Panc1 (cell line): ENCODE results near the gene PLXNA2. TPM values are rescaled to one million over a fixed set of nuclear protein-coding genes. Genes with fewer than 3 reads are reported as not detected.

Experiments
- ATAC-seq: fragments of 200-7000 bp; cut with Tn5 transposase; 2 replicates; pipeline ENCODE4 v1.9.1; 2020; ENCODE audit warnings: mild to moderate bottlenecking, moderate library complexity
- BruUV-seq: library from RNA; stranded (reverse); fragments of 400-500 nt; replicated peaks from 2 replicates; lab custom pipeline; 2021; lab: Mats Ljungman, UMichigan
- CTCF ChIA-PET: fragments of 300-600 bp; sonication (Branson Sonifier 250); formaldehyde crosslinking; loops from one replicate; lab custom pipeline; 2022; ENCODE audit warnings: antibody characterized with exemption; lab: Charles Lee
- POLR2A ChIA-PET: fragments of 300-600 bp; sonication (Branson Sonifier 250); formaldehyde crosslinking; loops from one replicate; lab custom pipeline; 2022; ENCODE audit warnings: antibody characterized with exemption; lab: Charles Lee
- DNase-seq: peaks from one replicate; pipeline ENCODE4 v3.0.0-alpha.2; 2010; ENCODE audit warnings: low read depth, low spot score
- H3K27ac ChIP-seq: 2 replicates; pipeline ENCODE4 v1.5.1; 2011; ENCODE audit warnings: mild to moderate bottlenecking, low read length, inconsistent platforms
- H3K27me3 ChIP-seq: fragments of 200-500 bp; sonication (Bioruptor generic); 2 replicates; pipeline ENCODE4 v1.6.0; 2014; ENCODE audit warnings: low read length, inconsistent platforms; ENCODE audit not compliant: control insufficient read depth, insufficient read depth
- H3K36me3 ChIP-seq: fragments of 200-500 bp; sonication (Bioruptor generic); 2 replicates; pipeline ENCODE4 v1.5.1; 2014; ENCODE audit warnings: inconsistent platforms, mild to moderate bottlenecking, low read length, moderate library complexity; ENCODE audit not compliant: control insufficient read depth, insufficient read depth
- H3K4me1 ChIP-seq: 2 replicates; pipeline ENCODE4 v1.5.1; 2011; ENCODE audit warnings: inconsistent platforms, mild to moderate bottlenecking, low read length, moderate library complexity; ENCODE audit not compliant: control insufficient read depth, insufficient read depth
- H3K4me3 ChIP-seq, 2 experiments: 2 replicates each; pipeline ENCODE4 v1.5.1; 2011 to 2012; ENCODE audit warnings: low read depth in 2 of 2, low read length in 2 of 2, mild to moderate bottlenecking in 2 of 2, inconsistent platforms in 1 of 2, moderate library complexity in 1 of 2
- H3K9me3 ChIP-seq: fragments of 200-500 bp; sonication (Bioruptor generic); 2 replicates; pipeline ENCODE4 v1.5.1; 2014; ENCODE audit warnings: low read depth, mild to moderate bottlenecking, inconsistent platforms, low read length, moderate library complexity; ENCODE audit not compliant: control insufficient read depth, insufficient read depth
- CTCF ChIP-seq: fragments of 450-650 bp; IDR thresholded peaks from 2 replicates; pipeline ENCODE4 v1.5.1; 2017; ENCODE audit warnings: mild to moderate bottlenecking
- POLR2AphosphoS5 ChIP-seq: IDR thresholded peaks from 2 replicates; pipeline ENCODE4 v1.6.1; 2012; ENCODE audit warnings: mild to moderate bottlenecking, low read depth, low read length, moderate library complexity
- SIN3A ChIP-seq: IDR thresholded peaks from 2 replicates; pipeline ENCODE4 v1.6.1; 2012; ENCODE audit warnings: low read depth, mild to moderate bottlenecking, low read length, moderate library complexity, borderline replicate concordance; ENCODE audit not compliant: insufficient read depth
- TCF7L2 ChIP-seq: IDR thresholded peaks from 2 replicates; pipeline ENCODE4 v1.6.1; 2011; ENCODE audit warnings: mild to moderate bottlenecking, low read depth, low read length, inconsistent platforms
- in situ Hi-C: cut with HindIII; loops from 2 replicates; pipeline ENCODE4 v1.10.0; 2016; ENCODE audit warnings: low sequenced_read_pairs, low pct_unique_long_range_greater_than_20kb
- intact Hi-C: fragments of 100-400 bp; cut with micrococcal nuclease; formaldehyde crosslinking; loops from one replicate; pipeline ENCODE4 v1.10.0; 2022; ENCODE audit not compliant: unreplicated experiment
- total RNA-seq: library from RNA; stranded (reverse); gene quantifications from one replicate; pipeline ENCODE4 v1.2.1, GENCODE V29; 2021; ENCODE audit not compliant: unreplicated experiment
- TF ChIP-seq, protein P1 (sequence below), 2 experiments: IDR thresholded peaks; 2 replicates each; pipeline ENCODE4 v1.6.1; 2011 to 2012; ENCODE audit warnings: low read depth in 2 of 2, control low read depth in 1 of 2, low read length in 1 of 2, mild to moderate bottlenecking in 1 of 2, moderate library complexity in 1 of 2; ENCODE audit not compliant: insufficient read depth in 1 of 2

The PLXNA2 gene
- total RNA-seq, 1 experiment from 2014 or later: 0.98 TPM

- ATAC-seq: no peak
- intact Hi-C loops: no loop called here
- H3K9me3 ChIP-seq: no peaks in the 10 kb centered on the region
- no peaks in the 10 kb centered on the region for H3K4me1 ChIP-seq
- H3K4me3 ChIP-seq: no peak overlapping the region
- no peak overlapping the region for H3K27ac ChIP-seq
- H3K27me3 ChIP-seq: no peaks in the 10 kb centered on the region; the same call in none of the 2 replicates
- TF ChIP-seq SIN3A: no peak
- TF ChIP-seq POLR2AphosphoS5: no peak
- TF ChIP-seq CTCF: no peak
- TF ChIP-seq TCF7L2: no peak
- TF ChIP-seq, protein P1, sequence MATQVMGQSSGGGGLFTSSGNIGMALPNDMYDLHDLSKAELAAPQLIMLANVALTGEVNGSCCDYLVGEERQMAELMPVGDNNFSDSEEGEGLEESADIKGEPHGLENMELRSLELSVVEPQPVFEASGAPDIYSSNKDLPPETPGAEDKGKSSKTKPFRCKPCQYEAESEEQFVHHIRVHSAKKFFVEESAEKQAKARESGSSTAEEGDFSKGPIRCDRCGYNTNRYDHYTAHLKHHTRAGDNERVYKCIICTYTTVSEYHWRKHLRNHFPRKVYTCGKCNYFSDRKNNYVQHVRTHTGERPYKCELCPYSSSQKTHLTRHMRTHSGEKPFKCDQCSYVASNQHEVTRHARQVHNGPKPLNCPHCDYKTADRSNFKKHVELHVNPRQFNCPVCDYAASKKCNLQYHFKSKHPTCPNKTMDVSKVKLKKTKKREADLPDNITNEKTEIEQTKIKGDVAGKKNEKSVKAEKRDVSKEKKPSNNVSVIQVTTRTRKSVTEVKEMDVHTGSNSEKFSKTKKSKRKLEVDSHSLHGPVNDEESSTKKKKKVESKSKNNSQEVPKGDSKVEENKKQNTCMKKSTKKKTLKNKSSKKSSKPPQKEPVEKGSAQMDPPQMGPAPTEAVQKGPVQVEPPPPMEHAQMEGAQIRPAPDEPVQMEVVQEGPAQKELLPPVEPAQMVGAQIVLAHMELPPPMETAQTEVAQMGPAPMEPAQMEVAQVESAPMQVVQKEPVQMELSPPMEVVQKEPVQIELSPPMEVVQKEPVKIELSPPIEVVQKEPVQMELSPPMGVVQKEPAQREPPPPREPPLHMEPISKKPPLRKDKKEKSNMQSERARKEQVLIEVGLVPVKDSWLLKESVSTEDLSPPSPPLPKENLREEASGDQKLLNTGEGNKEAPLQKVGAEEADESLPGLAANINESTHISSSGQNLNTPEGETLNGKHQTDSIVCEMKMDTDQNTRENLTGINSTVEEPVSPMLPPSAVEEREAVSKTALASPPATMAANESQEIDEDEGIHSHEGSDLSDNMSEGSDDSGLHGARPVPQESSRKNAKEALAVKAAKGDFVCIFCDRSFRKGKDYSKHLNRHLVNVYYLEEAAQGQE (IDR thresholded peaks at IDR 0.05; ENCODE audit: insufficient read depth in 1 of 2, low read depth in 2 of 2, low read length in 1 of 2): no peak
- POLR2A ChIA-PET: interaction anchor here (0.7 kb wide), 1 partner anchor 724 kb away, joined by 5 read pairs; no protein-coding TSS in a partner anchor
- in situ Hi-C loops: no loop called here
- H3K36me3 ChIP-seq: no peaks in the 10 kb centered on the region
- CTCF ChIA-PET: interaction anchor here (0.6 kb wide), 1 partner anchor 590 kb away, joined by 3 read pairs; no protein-coding TSS in a partner anchor
- no peak for DNase-seq
- no TSS peak for BruUV-seq
Observed at GRCh38 chr1:207995576-207995975, 248.6 kb downstream of the PLXNA2 start.

GRCh38 chr1:207993477-207994445, 250.4 kb downstream of the PLXNA2 start:
- Histone ChIP-seq H3K4me3 (no peak overlapping the region), H3K4me1 (no peaks in the 10 kb centered on the region), H3K27ac (no peak overlapping the region), H3K36me3 (no peaks in the 10 kb centered on the region), H3K9me3 (no peaks in the 10 kb centered on the region), H3K27me3 (no peaks in the 10 kb centered on the region; the same call in none of the 2 replicates)
- intact Hi-C loops (no loop called here), in situ Hi-C loops (no loop called here)
- ChIA-PET CTCF (interaction anchor here (0.6 kb wide), 1 partner anchor 31 kb away, joined by 3 read pairs; no protein-coding TSS in a partner anchor), POLR2A (no interaction called here)
- ATAC-seq (no peak), DNase-seq (no peak)
- no TSS peak for BruUV-seq
- TF ChIP-seq POLR2AphosphoS5 (no peak), CTCF (peak; percentile 40), SIN3A (no peak), TCF7L2 (no peak)
- TF ChIP-seq, protein P1 (IDR thresholded peaks at IDR 0.05; ENCODE audit: insufficient read depth in 1 of 2, low read depth in 2 of 2, low read length in 1 of 2): no peak
